Aorta (tissue), 5 donors: ENCODE measurements around the gene GLMP. TPM values are rescaled to one million over a fixed set of nuclear protein-coding genes. Genes with fewer than 3 reads are reported as not detected.
A peak's percentile ranks its signal among the peaks of the same experiment; 100 is the strongest.

ENCODE experiments used
- ATAC-seq: fragments of 200-7000 bp; cut with Tn5 transposase; one replicate; pipeline ENCODE4 v1.9.1; 2022; ENCODE audit warnings: moderate library complexity; ENCODE audit not compliant: low FRiP score
- DNase-seq, 2 donors: peaks; one replicate each; pipeline ENCODE4 v3.0.0-alpha.2; 2020
- H3K27ac ChIP-seq, 2 donors: one replicate each; pipeline ENCODE4 v1.5.1; 2013; ENCODE audit warnings: low read length in 2 of 2, mild to moderate bottlenecking in 2 of 2, moderate library complexity in 2 of 2, control low read depth in 1 of 2, inconsistent platforms in 1 of 2, low read depth in 1 of 2
- H3K27me3 ChIP-seq, 2 donors: one replicate each; pipeline ENCODE4 v1.6.1; 2013; ENCODE audit warnings: control low read depth in 1 of 2, low read length in 1 of 2, mild to moderate bottlenecking in 1 of 2, moderate library complexity in 1 of 2; ENCODE audit not compliant: insufficient read depth in 2 of 2, control insufficient read depth in 1 of 2
- H3K36me3 ChIP-seq, 2 donors: one replicate each; pipeline ENCODE4 v1.6.1; 2013; ENCODE audit warnings: control low read depth in 1 of 2, low read length in 1 of 2, mild to moderate bottlenecking in 1 of 2; ENCODE audit not compliant: insufficient read depth in 2 of 2, control insufficient read depth in 1 of 2
- H3K4me1 ChIP-seq, 2 donors: one replicate each; pipeline ENCODE4 v1.6.1; 2013; ENCODE audit warnings: low read length in 2 of 2, control low read depth in 1 of 2, mild to moderate bottlenecking in 1 of 2, moderate library complexity in 1 of 2; ENCODE audit not compliant: insufficient read depth in 2 of 2, control insufficient read depth in 1 of 2
- H3K4me3 ChIP-seq, 2 donors: one replicate each; pipeline ENCODE4 v1.5.1; 2013; ENCODE audit warnings: low read length in 2 of 2, control low read depth in 1 of 2, mild to moderate bottlenecking in 1 of 2
- H3K9me3 ChIP-seq: one replicate; pipeline ENCODE4 v1.6.1; 2013; ENCODE audit warnings: mild to moderate bottlenecking, low read length; ENCODE audit not compliant: control insufficient read depth
- WGBS, 2 donors: extraction: QIAGEN DNeasy Blood & Tissue Kit; methylation state at CpG; one replicate each; pipeline ENCODE4 v1.1.7; 2013; 5-methylcytosine and 5-hydroxymethylcytosine counted together
- intact Hi-C, 2 donors: fragments of 100-400 bp; cut with DNase I; formaldehyde crosslinking; loops; one replicate each; pipeline versions ENCODE4 v1.14.2 to v1.15.0; 2022
- polyA plus RNA-seq, 2 donors: library from polyadenylated mRNA; stranded (reverse); fragments of 200-250 nt; gene quantifications; one replicate each; pipeline ENCODE4 v1.2.3, GENCODE V29; 2013
- total RNA-seq, 2 donors: library from RNA; stranded (reverse); fragmentation: NEBNext Ultra II Directional; extraction: Animal tissue kit (Norgen Biotek cat#: 25700); gene quantifications; one replicate each; pipeline ENCODE4 v1.2.1, GENCODE V29; 2021
- donor health status: healthy with polysubstance abuse.
- donor health status: Bipolar disorder and iron deficiency.
- donor health status: DM: no; HTN: no; CAD: no.
- donor health status: DM: no; HTN: no; CAD: no.
- donor health status: DM: yes; HTN: yes; CAD: no.

Gene GLMP
- total and polyA plus RNA-seq, 4 donors: 36.4 to 57.1 (median 46.5) TPM

- no peaks in the 10 kb centered on the region for H3K9me3 ChIP-seq
- intact Hi-C loops: no loop called here
- H3K4me1 ChIP-seq: no peaks in the 10 kb centered on the region
- no peak overlapping the region for H3K27ac ChIP-seq
- H3K27me3 ChIP-seq: no peaks in the 10 kb centered on the region
- no peak for ATAC-seq
- peaks cover 6 to 33% of the 10 kb centered on the region in 2 donors for H3K36me3 ChIP-seq
- no peak for DNase-seq
- WGBS, 2 donors: 89 to 90% methylated on average over 13 of the region's 13 CpGs
- no peak overlapping the region for H3K4me3 ChIP-seq
Measured at GRCh38 chr1:156266051-156266450, 29.4 kb downstream of the GLMP start.

GRCh38 chr1:156263288-156263655, 32.2 kb downstream of the GLMP start:
- no peak overlapping the region for H3K4me3 ChIP-seq
- no peaks in the 10 kb centered on the region for H3K4me1 ChIP-seq
- H3K36me3 ChIP-seq: peaks cover 11 to 42% of the 10 kb centered on the region in 2 donors
- DNase-seq (no peak), ATAC-seq (no peak)
- intact Hi-C loops: no loop called here
- 83 to 89% methylated on average over 9 of the region's 9 CpGs for WGBS, 2 donors
- no peaks in the 10 kb centered on the region for H3K9me3 ChIP-seq
- no peak overlapping the region for H3K27ac ChIP-seq
- H3K27me3 ChIP-seq: no peaks in the 10 kb centered on the region

- intact Hi-C loops: no loop called here
- Histone ChIP-seq H3K27ac (no peak overlapping the region), H3K27me3 (no peaks in the 10 kb centered on the region), H3K4me3 (no peak overlapping the region), H3K9me3 (no peaks in the 10 kb centered on the region), H3K36me3 (peaks cover 9 to 42% of the 10 kb centered on the region in 2 donors), H3K4me1 (no peaks in the 10 kb centered on the region)
- no peak for ATAC-seq
- 71% methylated on average over 9 of the region's 9 CpGs for WGBS, 2 donors
- DNase-seq: peak in 1 of 2 donors; percentile 57
Measured at GRCh38 chr1:156262461-156263287, 32.8 kb downstream of the GLMP start.

- Histone ChIP-seq H3K9me3 (no peaks in the 10 kb centered on the region), H3K4me3 (no peak overlapping the region), H3K4me1 (no peaks in the 10 kb centered on the region), H3K36me3 (peaks cover 10 to 30% of the 10 kb centered on the region in 2 donors), H3K27me3 (no peaks in the 10 kb centered on the region), H3K27ac (no peak overlapping the region)
- intact Hi-C loops: no loop called here
- 91 to 95% methylated on average over 2 of the region's 2 CpGs for WGBS, 2 donors
- DNase-seq (no peak), ATAC-seq (no peak)
Measured at GRCh38 chr1:156260896-156261295, 34.6 kb downstream of the GLMP start.

- intact Hi-C loops: no loop called here
- 76 to 81% methylated on average over 3 of the region's 3 CpGs for WGBS, 2 donors
- Histone ChIP-seq H3K9me3 (no peaks in the 10 kb centered on the region), H3K36me3 (peaks cover 11 to 27% of the 10 kb centered on the region in 2 donors), H3K27me3 (no peaks in the 10 kb centered on the region), H3K4me3 (no peak overlapping the region), H3K27ac (no peak overlapping the region), H3K4me1 (no peaks in the 10 kb centered on the region)
- DNase-seq: no peak
- no peak for ATAC-seq
Measured at GRCh38 chr1:156259805-156260204, 35.7 kb downstream of the GLMP start.

GRCh38 chr1:156258859-156259258, 36.6 kb downstream of the GLMP start:
- Histone ChIP-seq H3K4me1 (no peaks in the 10 kb centered on the region), H3K9me3 (no peaks in the 10 kb centered on the region), H3K27ac (no peak overlapping the region), H3K36me3 (peaks cover 11 to 27% of the 10 kb centered on the region in 2 donors), H3K4me3 (no peak overlapping the region), H3K27me3 (no peaks in the 10 kb centered on the region)
- no peak for DNase-seq
- intact Hi-C loops: no loop called here
- 95 to 97% methylated on average over 8 of the region's 8 CpGs for WGBS, 2 donors
- no peak for ATAC-seq

GRCh38 chr1:156257711-156258110, 37.8 kb downstream of the GLMP start:
- no peak overlapping the region for H3K4me3 ChIP-seq
- peaks cover 11 to 29% of the 10 kb centered on the region in 2 donors for H3K36me3 ChIP-seq

GRCh38 chr1:156253634-156254033, 41.8 kb downstream of the GLMP start:
- intact Hi-C loops: no loop called here
- no peak for ATAC-seq
- 93 to 97% methylated on average over 3 of the region's 3 CpGs for WGBS, 2 donors
- peaks cover 4 to 17% of the 10 kb centered on the region in 2 donors for H3K36me3 ChIP-seq
- H3K4me1 ChIP-seq: no peaks in the 10 kb centered on the region
- DNase-seq: no peak
- H3K4me3 ChIP-seq: no peak overlapping the region
- no peaks in the 10 kb centered on the region for H3K9me3 ChIP-seq
- H3K27me3 ChIP-seq: no peaks in the 10 kb centered on the region
- no peak overlapping the region for H3K27ac ChIP-seq

More at GRCh38 chr1:156257711-156258110, 37.8 kb downstream of the GLMP start:
- WGBS, 2 donors: 91 to 94% methylated on average over 2 of the region's 2 CpGs
- DNase-seq: peak in 1 of 2 donors; percentile 8
- H3K27me3 ChIP-seq: no peaks in the 10 kb centered on the region
- H3K4me1 ChIP-seq: no peaks in the 10 kb centered on the region
- H3K27ac ChIP-seq: no peak overlapping the region
- ATAC-seq: no peak
- no peaks in the 10 kb centered on the region for H3K9me3 ChIP-seq
- intact Hi-C loops: no loop called here

GRCh38 chr1:156251527-156251926, 44.0 kb downstream of the GLMP start:
- H3K4me3 ChIP-seq: no peak overlapping the region
- H3K27ac ChIP-seq: no peak overlapping the region
- H3K27me3 ChIP-seq: no peaks in the 10 kb centered on the region
- ATAC-seq: no peak
- peaks cover 4 to 10% of the 10 kb centered on the region in 2 donors for H3K36me3 ChIP-seq
- H3K4me1 ChIP-seq: no peaks in the 10 kb centered on the region
- WGBS, 2 donors: 58 to 72% methylated on average over 3 of the region's 3 CpGs
- no peak for DNase-seq
- intact Hi-C loops: no loop called here
- H3K9me3 ChIP-seq: no peaks in the 10 kb centered on the region
